HG02571 (cell line): ENCODE results near the gene TSPAN33.
"Not testable (repeated sequence)": the region's sequence is repeated elsewhere in the genome, so short reads cannot be mapped to it uniquely, and the experiment has no call there.

Experiments
- ATAC-seq: cut with Tn5 transposase; IDR thresholded peaks from one replicate; pipeline ENCODE4 v1.9.1; 2021; ENCODE audit warnings: mild to moderate bottlenecking, moderate library complexity; ENCODE audit not compliant: unreplicated experiment

TSPAN33 gene

GRCh38 chr7:129169171-129169671 lies 24.7 kb downstream of the TSPAN33 start:
- no peak for ATAC-seq

- ATAC-seq = peak; percentile 53
These were observed 25.4 kb downstream of the TSPAN33 start for GRCh38 chr7:129169686-129170440.

GRCh38 chr7:129170441-129171021 lies 26.0 kb downstream of the TSPAN33 start:
- ATAC-seq = no peak

GRCh38 chr7:129173861-129174260 lies 29.4 kb downstream of the TSPAN33 start:
- not testable (repeated sequence) for ATAC-seq

- ATAC-seq = no peak
These were observed 32.6 kb downstream of the TSPAN33 start for GRCh38 chr7:129176916-129177710.

GRCh38 chr7:129184981-129185670 lies 40.6 kb downstream of the TSPAN33 start:
- no peak for ATAC-seq

GRCh38 chr7:129186749-129187260 lies 42.3 kb downstream of the TSPAN33 start:
- no peak for ATAC-seq

- ATAC-seq = no peak
These were observed 43.3 kb downstream of the TSPAN33 start for GRCh38 chr7:129187681-129188371.

- no peak for ATAC-seq
These were observed 43.9 kb downstream of the TSPAN33 start, which contains the start of gene SMO for GRCh38 chr7:129188372-129188891. Gene SMO, plus strand, starts transcription at chr7:129188633. Its CDS starts 519 bp downstream, at chr7:129189152.

- ATAC-seq = no peak
These were observed 44.6 kb downstream of the TSPAN33 start for GRCh38 chr7:129188892-129189660.

GRCh38 chr7:129189661-129190310 lies 45.3 kb downstream of the TSPAN33 start:
- no peak for ATAC-seq

- ATAC-seq = no peak
These were observed 46.8 kb downstream of the TSPAN33 start for GRCh38 chr7:129191272-129191671.

- ATAC-seq = no peak
These were observed 49.4 kb downstream of the TSPAN33 start for GRCh38 chr7:129193892-129194291.

- no peak for ATAC-seq
These were observed 53.3 kb downstream of the TSPAN33 start for GRCh38 chr7:129197771-129198170.

GRCh38 chr7:129199406-129199805 lies 54.9 kb downstream of the TSPAN33 start:
- ATAC-seq = no peak

- no peak for ATAC-seq
These were observed 57.7 kb downstream of the TSPAN33 start for GRCh38 chr7:129202058-129202777.

GRCh38 chr7:129203050-129203741 lies 58.7 kb downstream of the TSPAN33 start:
- ATAC-seq = no peak
